Choroid plexus epithelial cell (primary cell): ENCODE data around the gene AUTS2.

Source experiments
- DNase-seq: peaks from one replicate; pipeline ENCODE4 v3.0.0-alpha.2; 2010; ENCODE audit warnings: low read depth
- H3K4me3 ChIP-seq: 2 replicates; pipeline ENCODE4 v1.5.1; 2011; ENCODE audit warnings: low read depth, mild to moderate bottlenecking, control low read depth, low read length, moderate library complexity
- CTCF ChIP-seq: conservative IDR thresholded peaks from 2 replicates; pipeline ENCODE4 v1.5.1; 2011; ENCODE audit warnings: low read depth, mild to moderate bottlenecking, control low read depth, inconsistent platforms, low read length, moderate library complexity

The AUTS2 gene

GRCh38 chr7:69696686-69697685, 98.7 kb downstream of the AUTS2 start:
- no peak for DNase-seq
- no peak overlapping the region for H3K4me3 ChIP-seq
- TF ChIP-seq CTCF, result no peak

- H3K4me3 ChIP-seq, result no peak overlapping the region
- TF ChIP-seq CTCF, result no peak
- DNase-seq, result no peak
Observed at GRCh38 chr7:69698109-69698825, 100.0 kb downstream of the AUTS2 start.

- TF ChIP-seq CTCF, result no peak
- H3K4me3 ChIP-seq, result no peak overlapping the region
- DNase-seq, result no peak
Observed at GRCh38 chr7:69699931-69700330, 101.7 kb downstream of the AUTS2 start.

- no peak for TF ChIP-seq CTCF
- DNase-seq, result no peak
- no peak overlapping the region for H3K4me3 ChIP-seq
Observed at GRCh38 chr7:69700331-69700730, 102.1 kb downstream of the AUTS2 start.

GRCh38 chr7:69701288-69701687, 103.0 kb downstream of the AUTS2 start:
- no peak overlapping the region for H3K4me3 ChIP-seq
- no peak for DNase-seq
- TF ChIP-seq CTCF, result no peak

- no peak for TF ChIP-seq CTCF
- no peak for DNase-seq
- H3K4me3 ChIP-seq, result no peak overlapping the region
Observed at GRCh38 chr7:69702357-69702756, 104.1 kb downstream of the AUTS2 start.
